Measurements from ENCODE around the gene DDX31. TPM values are rescaled to one million over a fixed set of nuclear protein-coding genes. Genes with fewer than 3 reads are reported as not detected.
A peak's percentile ranks its signal among the peaks of the same experiment; 100 is the strongest.

The DDX31 gene
- total and polyA plus RNA-seq, 8 donors = 4.9 to 17.0 (median 7.7) TPM

- intact Hi-C loops (cut with DNase I) = no loop called here
- no peaks in the 10 kb centered on the region for H3K36me3 ChIP-seq
- H3K9me3 ChIP-seq = no peaks in the 10 kb centered on the region
- no peaks in the 10 kb centered on the region for H3K27me3 ChIP-seq
- no peaks in the 10 kb centered on the region for H3K4me1 ChIP-seq
- ATAC-seq = peak; percentile 40 to 75 (median 65)
- TF ChIP-seq CTCF (IDR thresholded peaks at IDR 0.05) = peak in 1 of 4 donors; percentile 10
- no peak for FAIRE-seq
- 6 to 7% methylated on average over 27 of the region's 27 CpGs for WGBS, 2 donors
- H3K4me3 ChIP-seq = peak overlapping the region in 1 of 4 donors; percentile 6
- H3K27ac ChIP-seq = no peak overlapping the region
- peak in 1 of 6 donors; percentile 55 for DNase-seq
These were observed 123.4 kb downstream of the DDX31 start for GRCh38 chr9:132546148-132547051.

- WGBS, 2 donors = 80 to 81% methylated on average over 9 of the region's 9 CpGs
- no peak overlapping the region for H3K4me3 ChIP-seq
- FAIRE-seq (no peak), ATAC-seq (no peak), DNase-seq (peak in 1 of 6 donors; percentile 7)
- H3K36me3 ChIP-seq = no peaks in the 10 kb centered on the region
- H3K9me3 ChIP-seq = no peaks in the 10 kb centered on the region
- no peaks in the 10 kb centered on the region for H3K27me3 ChIP-seq
- no peaks in the 10 kb centered on the region for H3K4me1 ChIP-seq
- no peak for TF ChIP-seq CTCF (IDR thresholded peaks at IDR 0.05)
- intact Hi-C loops (cut with DNase I) = no loop called here
- no peak overlapping the region for H3K27ac ChIP-seq
These were observed 124.2 kb downstream of the DDX31 start for GRCh38 chr9:132545578-132545977.

GRCh38 chr9:132543960-132544359 is 125.8 kb downstream of the DDX31 start:
- H3K4me1 ChIP-seq = no peaks in the 10 kb centered on the region
- no peak for TF ChIP-seq CTCF (IDR thresholded peaks at IDR 0.05)
- WGBS, 2 donors = 52 to 68% methylated on average over 19 to 21 of the region's 21 CpGs
- ATAC-seq (peak in 2 of 4 donors; percentile 44 to 67), DNase-seq (peak in 1 of 6 donors; percentile 48), FAIRE-seq (no peak)
- H3K27me3 ChIP-seq = no peaks in the 10 kb centered on the region
- no peaks in the 10 kb centered on the region for H3K9me3 ChIP-seq
- H3K36me3 ChIP-seq = no peaks in the 10 kb centered on the region
- intact Hi-C loops (cut with DNase I) = no loop called here
- no peak overlapping the region for H3K4me3 ChIP-seq
- H3K27ac ChIP-seq = no peak overlapping the region

GRCh38 chr9:132543251-132543650 is 126.5 kb downstream of the DDX31 start:
- 94 to 96% methylated on average over 4 of the region's 4 CpGs for WGBS, 2 donors

More at GRCh38 chr9:132543251-132543650, 126.5 kb downstream of the DDX31 start:
- Histone ChIP-seq H3K27me3 (no peaks in the 10 kb centered on the region), H3K4me3 (no peak overlapping the region), H3K36me3 (no peaks in the 10 kb centered on the region), H3K9me3 (no peaks in the 10 kb centered on the region), H3K27ac (no peak overlapping the region), H3K4me1 (no peaks in the 10 kb centered on the region)
- ATAC-seq = no peak
- DNase-seq = peak in 1 of 6 donors; percentile 43
- FAIRE-seq = no peak
- no peak for TF ChIP-seq CTCF (IDR thresholded peaks at IDR 0.05)
- intact Hi-C loops (cut with DNase I) = no loop called here

Other genes with a start within 250 kb of the DDX31 start
- gene BARHL1, start 87.4 kb downstream of the DDX31 start, total RNA-seq = not detected
- under 1 TPM in 1 of 2 donors, not detected in 1; 0.27 TPM for gene BARHL1, start 87.4 kb downstream of the DDX31 start, polyA plus RNA-seq
- gene GTF3C4, start 481 bp upstream of the DDX31 start, total RNA-seq = 1 to 10 TPM; 4.0 to 8.0 (median 6.1) TPM
- gene GTF3C4, start 481 bp upstream of the DDX31 start, polyA plus RNA-seq = 1 to 10 TPM; 1.6 to 3.5 TPM
- under 1 TPM; 0.19 to 0.83 (median 0.67) TPM for gene AK8, start 208.3 kb upstream of the DDX31 start, total RNA-seq
- gene AK8, start 208.3 kb upstream of the DDX31 start, polyA plus RNA-seq = 1 to 10 TPM in 1 of 2 donors, under 1 TPM in 1; 0.53 to 1.0 TPM
- gene SPACA9, start 208.9 kb upstream of the DDX31 start, total RNA-seq = 1 to 10 TPM; 1.0 to 3.3 (median 1.9) TPM
- 1 to 10 TPM; 3.2 to 3.6 TPM for gene SPACA9, start 208.9 kb upstream of the DDX31 start, polyA plus RNA-seq

Data from pancreas (tissue), 10 donors.